Measurements from ENCODE around the gene TBC1D19.
"Not testable (repeated sequence)": the region's sequence is repeated elsewhere in the genome, so short reads cannot be mapped to it uniquely, and the experiment has no call there.

TBC1D19 gene

DNA sequence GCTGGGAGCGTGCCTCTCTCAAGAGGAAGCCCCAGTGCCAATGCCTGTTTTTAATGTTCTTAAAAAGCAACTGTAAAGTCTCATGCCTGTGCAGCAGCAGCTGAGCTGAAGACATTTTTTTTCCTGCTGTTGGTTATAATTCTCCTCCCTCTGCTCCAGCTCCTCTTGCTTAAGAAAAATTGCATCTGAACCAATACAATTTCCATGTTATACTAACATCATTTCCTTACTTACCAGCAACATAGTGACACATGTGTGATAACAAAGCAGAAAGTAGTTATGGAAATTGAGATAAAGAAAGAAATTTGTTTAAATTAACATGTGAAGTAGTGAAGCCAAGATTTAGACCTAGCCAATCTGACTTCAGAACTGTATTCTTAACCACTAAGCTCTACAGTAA is 101.4 kb downstream of the TBC1D19 start:
- Histone ChIP-seq H3K9me2 (replicated peaks; ENCODE audit: control insufficient read depth, low read length) (no peaks in the 10 kb centered on the region), H3K27me3 (ENCODE audit: control insufficient read depth, low read length) (no peaks in the 10 kb centered on the region), H3K9me3 (ENCODE audit: control insufficient read depth, insufficient read depth, low read length) (peaks cover 4% of the 10 kb centered on the region; the same call in 1 of the 2 replicates), H3K36me3 (ENCODE audit: control insufficient read depth, low read length) (no peaks in the 10 kb centered on the region), H3K4me1 (ENCODE audit: control insufficient read depth, low read length) (no peaks in the 10 kb centered on the region), H3K79me2 (ENCODE audit: control insufficient read depth, low read length) (no peaks in the 10 kb centered on the region), H3K4me2 (ENCODE audit: low read length) (no peak overlapping the region), H3K4me3 (ENCODE audit: low read length) (no peak overlapping the region), H3F3A (ENCODE audit: control insufficient read depth, insufficient read depth) (no peaks in the 10 kb centered on the region), H3K27ac (ENCODE audit: low read depth, low read length) (no peak overlapping the region), H4K20me1 (ENCODE audit: control insufficient read depth, insufficient read depth, low read depth, low read length) (no peaks in the 10 kb centered on the region)
- no peak for TF ChIP-seq EZH2phosphoT487 (IDR thresholded peaks at IDR 0.05; ENCODE audit: borderline replicate concordance, low read length)
- TF ChIP-seq, protein P1, sequence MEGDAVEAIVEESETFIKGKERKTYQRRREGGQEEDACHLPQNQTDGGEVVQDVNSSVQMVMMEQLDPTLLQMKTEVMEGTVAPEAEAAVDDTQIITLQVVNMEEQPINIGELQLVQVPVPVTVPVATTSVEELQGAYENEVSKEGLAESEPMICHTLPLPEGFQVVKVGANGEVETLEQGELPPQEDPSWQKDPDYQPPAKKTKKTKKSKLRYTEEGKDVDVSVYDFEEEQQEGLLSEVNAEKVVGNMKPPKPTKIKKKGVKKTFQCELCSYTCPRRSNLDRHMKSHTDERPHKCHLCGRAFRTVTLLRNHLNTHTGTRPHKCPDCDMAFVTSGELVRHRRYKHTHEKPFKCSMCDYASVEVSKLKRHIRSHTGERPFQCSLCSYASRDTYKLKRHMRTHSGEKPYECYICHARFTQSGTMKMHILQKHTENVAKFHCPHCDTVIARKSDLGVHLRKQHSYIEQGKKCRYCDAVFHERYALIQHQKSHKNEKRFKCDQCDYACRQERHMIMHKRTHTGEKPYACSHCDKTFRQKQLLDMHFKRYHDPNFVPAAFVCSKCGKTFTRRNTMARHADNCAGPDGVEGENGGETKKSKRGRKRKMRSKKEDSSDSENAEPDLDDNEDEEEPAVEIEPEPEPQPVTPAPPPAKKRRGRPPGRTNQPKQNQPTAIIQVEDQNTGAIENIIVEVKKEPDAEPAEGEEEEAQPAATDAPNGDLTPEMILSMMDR (IDR thresholded peaks at IDR 0.05; ENCODE audit: low read depth, low read length, poor library complexity, severe bottlenecking), result no peak

DNA sequence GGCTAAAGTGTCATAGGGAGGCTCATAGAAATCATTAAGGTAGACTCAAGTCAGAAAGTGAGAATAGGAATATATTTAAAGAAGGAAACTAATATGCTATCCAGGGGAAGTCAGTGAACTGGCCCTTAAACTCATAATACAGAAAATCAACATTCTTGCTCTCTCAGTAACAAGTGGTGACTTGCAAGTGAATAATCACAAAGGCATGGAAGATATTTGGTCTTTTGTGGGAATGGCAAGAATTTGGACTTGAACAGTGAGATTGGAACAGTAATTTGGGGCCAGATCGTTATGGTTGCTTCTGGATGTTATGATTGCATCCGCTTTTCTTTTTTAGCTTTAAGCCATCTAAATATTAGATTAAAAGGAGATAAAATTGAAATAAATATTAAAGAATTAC is 103.8 kb downstream of the TBC1D19 start:
- Histone ChIP-seq H3K36me3 (ENCODE audit: control insufficient read depth, low read length) (no peaks in the 10 kb centered on the region), H3K4me1 (ENCODE audit: control insufficient read depth, low read length) (no peaks in the 10 kb centered on the region), H3K4me3 (ENCODE audit: low read length) (no peak overlapping the region), H3K27ac (ENCODE audit: low read depth, low read length) (no peak overlapping the region), H3K79me2 (ENCODE audit: control insufficient read depth, low read length) (no peaks in the 10 kb centered on the region), H3K4me2 (ENCODE audit: low read length) (no peak overlapping the region), H3K9me3 (ENCODE audit: control insufficient read depth, insufficient read depth, low read length) (no peaks in the 10 kb centered on the region), H4K20me1 (ENCODE audit: control insufficient read depth, insufficient read depth, low read depth, low read length) (no peaks in the 10 kb centered on the region), H3K9me2 (replicated peaks; ENCODE audit: control insufficient read depth, low read length) (no peaks in the 10 kb centered on the region), H3K27me3 (ENCODE audit: control insufficient read depth, low read length) (no peaks in the 10 kb centered on the region), H3F3A (ENCODE audit: control insufficient read depth, insufficient read depth) (no peaks in the 10 kb centered on the region)
- no peak for TF ChIP-seq EZH2phosphoT487 (IDR thresholded peaks at IDR 0.05; ENCODE audit: borderline replicate concordance, low read length)

DNA sequence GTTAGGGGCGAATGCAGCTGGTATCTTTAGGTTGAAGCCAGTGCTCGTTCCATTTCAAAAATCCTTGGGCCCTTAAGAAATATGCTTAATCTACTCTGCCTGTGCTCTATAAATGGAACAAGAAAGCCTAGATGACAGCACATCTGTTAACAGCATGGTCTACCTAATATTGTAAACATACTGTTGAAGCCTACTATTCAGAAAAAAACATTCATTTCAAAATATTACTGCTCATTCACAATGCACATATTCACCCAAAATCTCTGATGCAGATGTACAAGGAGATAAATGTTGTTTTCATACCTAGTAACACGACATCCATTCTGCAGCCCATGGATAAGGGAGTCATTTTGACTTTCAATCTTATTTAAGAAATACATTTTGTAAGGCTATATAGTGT is 106.6 kb downstream of the TBC1D19 start:
- Histone ChIP-seq H3K36me3 (ENCODE audit: control insufficient read depth, low read length) (no peaks in the 10 kb centered on the region), H3K9me3 (ENCODE audit: control insufficient read depth, insufficient read depth, low read length) (no peaks in the 10 kb centered on the region), H3K4me3 (ENCODE audit: low read length) (no peak overlapping the region), H3K9me2 (replicated peaks; ENCODE audit: control insufficient read depth, low read length) (no peaks in the 10 kb centered on the region), H3K4me2 (ENCODE audit: low read length) (no peak overlapping the region), H3F3A (ENCODE audit: control insufficient read depth, insufficient read depth) (no peaks in the 10 kb centered on the region), H3K27ac (ENCODE audit: low read depth, low read length) (no peak overlapping the region), H3K79me2 (ENCODE audit: control insufficient read depth, low read length) (no peaks in the 10 kb centered on the region), H3K4me1 (ENCODE audit: control insufficient read depth, low read length) (no peaks in the 10 kb centered on the region), H3K27me3 (ENCODE audit: control insufficient read depth, low read length) (no peaks in the 10 kb centered on the region), H4K20me1 (ENCODE audit: control insufficient read depth, insufficient read depth, low read depth, low read length) (no peaks in the 10 kb centered on the region)
- TF ChIP-seq EZH2phosphoT487 (IDR thresholded peaks at IDR 0.05; ENCODE audit: borderline replicate concordance, low read length), result no peak
- TF ChIP-seq, protein P1 (IDR thresholded peaks at IDR 0.05; ENCODE audit: low read depth, low read length, poor library complexity, severe bottlenecking), result no peak

DNA sequence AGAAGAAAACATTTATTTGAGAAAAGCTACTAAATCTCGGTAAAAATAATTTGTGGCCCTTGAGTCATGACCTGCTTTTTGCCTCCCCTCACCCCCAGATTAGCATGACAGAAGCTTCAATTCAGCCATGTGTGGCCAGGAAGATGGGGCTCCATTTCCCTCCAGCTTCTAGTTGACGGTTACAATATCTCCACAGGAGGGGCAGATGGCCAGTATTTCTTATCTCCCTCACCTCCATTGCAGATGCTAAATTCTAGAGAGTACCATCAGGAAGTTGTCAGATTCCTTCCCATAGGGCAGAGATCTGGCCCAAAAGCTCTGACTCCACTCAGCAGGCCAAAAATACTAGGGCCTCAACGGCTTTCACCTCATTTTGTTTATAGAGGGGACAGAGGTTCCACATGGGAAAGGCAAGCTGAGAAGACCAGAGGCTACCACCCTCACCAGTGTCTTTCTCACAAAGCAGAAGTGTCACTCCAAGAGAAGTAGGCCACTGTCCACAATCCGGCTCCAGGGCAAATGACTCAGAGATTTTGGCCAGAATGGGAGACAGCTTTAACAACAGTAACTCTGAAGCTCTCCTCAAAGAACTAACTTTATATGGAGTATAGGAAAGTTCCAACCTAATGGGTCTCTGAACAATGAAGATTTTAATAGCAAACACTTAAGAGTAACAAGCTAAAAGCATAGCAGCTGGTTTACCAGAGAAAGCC is 108.3 kb downstream of the TBC1D19 start:
- Histone ChIP-seq H3F3A (ENCODE audit: control insufficient read depth, insufficient read depth) (no peaks in the 10 kb centered on the region), H3K79me2 (ENCODE audit: control insufficient read depth, low read length) (no peaks in the 10 kb centered on the region), H3K9me3 (ENCODE audit: control insufficient read depth, insufficient read depth, low read length) (no peaks in the 10 kb centered on the region), H4K20me1 (ENCODE audit: control insufficient read depth, insufficient read depth, low read depth, low read length) (no peaks in the 10 kb centered on the region), H3K4me2 (ENCODE audit: low read length) (no peak overlapping the region), H3K9me2 (replicated peaks; ENCODE audit: control insufficient read depth, low read length) (no peaks in the 10 kb centered on the region), H3K36me3 (ENCODE audit: control insufficient read depth, low read length) (no peaks in the 10 kb centered on the region), H3K27me3 (ENCODE audit: control insufficient read depth, low read length) (no peaks in the 10 kb centered on the region), H3K4me1 (ENCODE audit: control insufficient read depth, low read length) (no peaks in the 10 kb centered on the region), H3K27ac (ENCODE audit: low read depth, low read length) (no peak overlapping the region), H3K4me3 (ENCODE audit: low read length) (no peak overlapping the region)
- no peak for TF ChIP-seq EZH2phosphoT487 (IDR thresholded peaks at IDR 0.05; ENCODE audit: borderline replicate concordance, low read length)
- TF ChIP-seq, protein P1 (IDR thresholded peaks at IDR 0.05; ENCODE audit: low read depth, low read length, poor library complexity, severe bottlenecking), result no peak

DNA sequence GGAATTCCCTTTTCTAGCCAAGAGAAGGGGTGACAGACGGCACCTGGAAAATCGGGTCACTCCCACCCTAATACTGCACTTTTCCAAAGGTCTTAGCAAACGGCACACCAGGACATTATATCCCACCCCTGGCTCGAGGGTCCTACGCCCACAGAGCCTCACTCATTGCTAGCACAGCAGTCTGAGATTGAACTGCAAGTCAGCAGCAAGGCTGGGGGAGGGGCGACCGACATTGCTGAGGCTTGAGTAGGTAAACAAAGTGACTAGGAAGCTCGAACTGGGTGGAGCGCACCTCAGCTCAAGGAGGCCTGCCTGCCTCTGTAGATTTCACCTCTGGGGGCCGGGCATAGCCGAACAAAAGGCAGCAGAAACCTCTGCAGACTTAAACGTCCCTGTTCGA is 110.2 kb downstream of the TBC1D19 start:
- not testable (repeated sequence) for H4K20me1 ChIP-seq (ENCODE audit: control insufficient read depth, insufficient read depth, low read depth, low read length); H3K4me2 ChIP-seq (ENCODE audit: low read length); H3K9me2 ChIP-seq (replicated peaks; ENCODE audit: control insufficient read depth, low read length); H3K4me3 ChIP-seq (ENCODE audit: low read length); H3K4me1 ChIP-seq (ENCODE audit: control insufficient read depth, low read length); H3K27me3 ChIP-seq (ENCODE audit: control insufficient read depth, low read length); H3F3A ChIP-seq (ENCODE audit: control insufficient read depth, insufficient read depth); H3K36me3 ChIP-seq (ENCODE audit: control insufficient read depth, low read length); H3K79me2 ChIP-seq (ENCODE audit: control insufficient read depth, low read length); H3K27ac ChIP-seq (ENCODE audit: low read depth, low read length); H3K9me3 ChIP-seq (ENCODE audit: control insufficient read depth, insufficient read depth, low read length)

All from DOHH2 (cell line).